ENCODE results near the gene ZBTB40.

The ZBTB40 gene

GRCh38 chr1:22503721-22504410, 52.2 kb downstream of the ZBTB40 start:
- ATAC-seq, result no peak

GRCh38 chr1:22506130-22506692, 54.6 kb downstream of the ZBTB40 start:
- no peak for ATAC-seq

More at GRCh38 chr1:22503721-22504410, 52.2 kb downstream of the ZBTB40 start:
- DNase-seq, result no peak

GRCh38 chr1:22507587-22507986, 55.9 kb downstream of the ZBTB40 start:
- no peak for DNase-seq

More at GRCh38 chr1:22506130-22506692, 54.6 kb downstream of the ZBTB40 start:
- DNase-seq, result no peak

GRCh38 chr1:22508329-22508728, 56.7 kb downstream of the ZBTB40 start:
- no peak for DNase-seq
- ATAC-seq, result no peak

More at GRCh38 chr1:22507587-22507986, 55.9 kb downstream of the ZBTB40 start:
- ATAC-seq, result no peak

GRCh38 chr1:22508991-22509390, 57.3 kb downstream of the ZBTB40 start:
- DNase-seq, result no peak
- no peak for ATAC-seq

GRCh38 chr1:22509815-22510214, 58.2 kb downstream of the ZBTB40 start:
- DNase-seq, result no peak
- ATAC-seq, result no peak

- no peak for DNase-seq
These were observed 61.2 kb downstream of the ZBTB40 start for GRCh38 chr1:22512873-22513272.

GRCh38 chr1:22516906-22517571, 65.4 kb downstream of the ZBTB40 start:
- DNase-seq, result no peak
- no peak for ATAC-seq

More at GRCh38 chr1:22512873-22513272, 61.2 kb downstream of the ZBTB40 start:
- ATAC-seq, result no peak

- no peak for ATAC-seq
- no peak for DNase-seq
These were observed 66.3 kb downstream of the ZBTB40 start for GRCh38 chr1:22517956-22518355.

- DNase-seq, result no peak
- ATAC-seq, result no peak
These were observed 66.7 kb downstream of the ZBTB40 start for GRCh38 chr1:22518379-22518778.

- ATAC-seq (no peak), DNase-seq (no peak)
These were observed 69.2 kb downstream of the ZBTB40 start for GRCh38 chr1:22520871-22521270.

- ATAC-seq (no peak), DNase-seq (no peak)
These were observed 70.0 kb downstream of the ZBTB40 start for GRCh38 chr1:22521692-22522091.

GRCh38 chr1:22522221-22522743, 70.6 kb downstream of the ZBTB40 start:
- DNase-seq, result no peak
- ATAC-seq, result no peak

GRCh38 chr1:22524481-22524880, 72.8 kb downstream of the ZBTB40 start:
- no peak for ATAC-seq
- DNase-seq, result no peak

- ATAC-seq (no peak), DNase-seq (no peak)
These were observed 73.6 kb downstream of the ZBTB40 start for GRCh38 chr1:22525211-22525610.

- no peak for ATAC-seq
- no peak for DNase-seq
These were observed 74.0 kb downstream of the ZBTB40 start for GRCh38 chr1:22525646-22526045.

GRCh38 chr1:22526098-22526497, 74.4 kb downstream of the ZBTB40 start:
- no peak for DNase-seq

GRCh38 chr1:22526677-22527076, 75.0 kb downstream of the ZBTB40 start:
- ATAC-seq (no peak), DNase-seq (no peak)

More at GRCh38 chr1:22526098-22526497, 74.4 kb downstream of the ZBTB40 start:
- no peak for ATAC-seq

- ATAC-seq, result no peak
These were observed 75.5 kb downstream of the ZBTB40 start for GRCh38 chr1:22527122-22527521.

GRCh38 chr1:22527555-22528296, 76.1 kb downstream of the ZBTB40 start:
- ATAC-seq (no peak), DNase-seq (no peak)

More at GRCh38 chr1:22527122-22527521, 75.5 kb downstream of the ZBTB40 start:
- DNase-seq, result no peak

GRCh38 chr1:22528451-22528850, 76.8 kb downstream of the ZBTB40 start:
- no peak for DNase-seq
- no peak for ATAC-seq

- no peak for ATAC-seq
These were observed 78.4 kb downstream of the ZBTB40 start for GRCh38 chr1:22529901-22530621.

More at GRCh38 chr1:22529901-22530621, 78.4 kb downstream of the ZBTB40 start:
- DNase-seq, result no peak
